GM19043 (cell line): Measurements from ENCODE around the gene ACTMAP.

Experiments
- ATAC-seq: cut with Tn5 transposase; IDR thresholded peaks from one replicate; pipeline ENCODE4 v1.9.1; 2021; ENCODE audit warnings: low read depth; ENCODE audit not compliant: unreplicated experiment

ACTMAP gene

GRCh38 chr19:40703029-40703755 lies 47.1 kb downstream of the ACTMAP start:
- no peak for ATAC-seq

- ATAC-seq: no peak
These were observed 47.8 kb downstream of the ACTMAP start for GRCh38 chr19:40702337-40703012.

- no peak for ATAC-seq
These were observed 48.5 kb downstream of the ACTMAP start for GRCh38 chr19:40701758-40702157.

GRCh38 chr19:40700083-40700482 lies 50.2 kb downstream of the ACTMAP start:
- no peak for ATAC-seq

GRCh38 chr19:40697007-40697406 lies 53.3 kb downstream of the ACTMAP start:
- no peak for ATAC-seq

- ATAC-seq: no peak
These were observed 54.4 kb downstream of the ACTMAP start for GRCh38 chr19:40695881-40696280.

GRCh38 chr19:40693896-40694295 lies 56.4 kb downstream of the ACTMAP start:
- ATAC-seq: no peak

- ATAC-seq: no peak
These were observed 57.0 kb downstream of the ACTMAP start for GRCh38 chr19:40693150-40693788.

GRCh38 chr19:40692212-40692551 lies 58.1 kb downstream of the ACTMAP start:
- no peak for ATAC-seq

GRCh38 chr19:40691421-40692211 lies 58.7 kb downstream of the ACTMAP start:
- ATAC-seq: no peak
